B cell (primary cell): Measurements from ENCODE around the gene MAP3K5.

Experiments used
- EZH2 ChIP-seq: IDR thresholded peaks from 2 replicates; pipeline ENCODE4 v1.6.1; 2012; ENCODE audit warnings: borderline replicate concordance, low read depth, mild to moderate bottlenecking, moderate library complexity, low read length; ENCODE audit not compliant: insufficient read depth, poor library complexity, severe bottlenecking
- TF ChIP-seq, protein P1 (sequence below): fragments of 200-600 bp; IDR thresholded peaks from one replicate; pipeline ENCODE4 v1.8.0; 2022; ENCODE audit warnings: antibody characterized with exemption, mild to moderate bottlenecking

GRCh38 chr6:136523196-136523595, 269.1 kb downstream of the MAP3K5 start:
- TF ChIP-seq, protein P1, sequence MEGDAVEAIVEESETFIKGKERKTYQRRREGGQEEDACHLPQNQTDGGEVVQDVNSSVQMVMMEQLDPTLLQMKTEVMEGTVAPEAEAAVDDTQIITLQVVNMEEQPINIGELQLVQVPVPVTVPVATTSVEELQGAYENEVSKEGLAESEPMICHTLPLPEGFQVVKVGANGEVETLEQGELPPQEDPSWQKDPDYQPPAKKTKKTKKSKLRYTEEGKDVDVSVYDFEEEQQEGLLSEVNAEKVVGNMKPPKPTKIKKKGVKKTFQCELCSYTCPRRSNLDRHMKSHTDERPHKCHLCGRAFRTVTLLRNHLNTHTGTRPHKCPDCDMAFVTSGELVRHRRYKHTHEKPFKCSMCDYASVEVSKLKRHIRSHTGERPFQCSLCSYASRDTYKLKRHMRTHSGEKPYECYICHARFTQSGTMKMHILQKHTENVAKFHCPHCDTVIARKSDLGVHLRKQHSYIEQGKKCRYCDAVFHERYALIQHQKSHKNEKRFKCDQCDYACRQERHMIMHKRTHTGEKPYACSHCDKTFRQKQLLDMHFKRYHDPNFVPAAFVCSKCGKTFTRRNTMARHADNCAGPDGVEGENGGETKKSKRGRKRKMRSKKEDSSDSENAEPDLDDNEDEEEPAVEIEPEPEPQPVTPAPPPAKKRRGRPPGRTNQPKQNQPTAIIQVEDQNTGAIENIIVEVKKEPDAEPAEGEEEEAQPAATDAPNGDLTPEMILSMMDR = no peak
- TF ChIP-seq EZH2 = no peak
